Liver (tissue), 3 donors: ENCODE measurements around the gene RNF149.

Source experiments
- FOXA1 ChIP-seq: IDR thresholded peaks from 2 replicates; pipeline ENCODE4 v1.6.1; 2016; ENCODE audit warnings: antibody characterized with exemption
- RAD21 ChIP-seq, 2 donors: IDR thresholded peaks; 2 replicates each; pipeline ENCODE4 v1.6.1; 2016; ENCODE audit warnings: antibody characterized with exemption in 2 of 2, mild to moderate bottlenecking in 2 of 2
- TF ChIP-seq, protein P1 (sequence below): fragments of 150-350 bp; IDR thresholded peaks from 2 replicates; pipeline ENCODE4 v1.5.1; 2017; ENCODE audit warnings: improper control_type of control experiment, low read depth, low read length; ENCODE audit not compliant: missing input control
- TF ChIP-seq, protein P2 (sequence below): IDR thresholded peaks from 2 replicates; pipeline ENCODE4 v1.6.1; 2016; ENCODE audit warnings: antibody characterized with exemption, mild to moderate bottlenecking
- TF ChIP-seq, protein P3 (sequence below): IDR thresholded peaks from 2 replicates; pipeline ENCODE4 v1.6.1; 2016; ENCODE audit warnings: antibody characterized with exemption
- TF ChIP-seq, protein P4 (sequence below): IDR thresholded peaks from 2 replicates; pipeline ENCODE4 v1.6.1; 2016; ENCODE audit warnings: antibody characterized with exemption
- donor health status: healthy.
- donor health status: healthy.

DNA sequence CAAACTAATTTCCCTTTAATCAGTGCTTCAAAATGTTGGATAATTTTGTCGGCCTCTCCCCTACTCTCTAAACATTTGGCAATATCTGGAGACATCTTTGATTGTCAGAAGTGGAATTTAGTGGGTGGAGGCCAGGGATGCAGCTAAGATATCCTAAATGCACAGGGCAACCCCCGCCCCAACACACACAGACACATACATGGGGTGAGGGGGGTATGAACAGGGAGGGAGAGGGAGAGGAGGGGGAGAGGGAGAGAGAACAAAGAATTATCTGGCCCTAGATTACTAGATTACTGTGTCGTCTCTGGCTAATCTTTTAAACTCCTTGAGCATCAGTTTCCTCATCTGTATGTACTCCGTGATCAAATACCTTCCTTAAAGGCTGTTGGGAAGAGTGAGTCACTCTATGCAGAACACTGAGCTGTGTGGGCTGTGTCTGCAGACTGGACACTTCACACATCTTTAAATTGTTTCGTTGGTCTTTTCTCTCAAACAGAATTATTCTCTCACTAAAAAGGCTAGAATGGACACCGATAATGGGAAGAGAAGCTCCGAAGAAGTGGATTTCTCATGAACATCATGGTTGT lies 2.9 kb downstream of the RNF149 start:
- TF ChIP-seq, protein P1, sequence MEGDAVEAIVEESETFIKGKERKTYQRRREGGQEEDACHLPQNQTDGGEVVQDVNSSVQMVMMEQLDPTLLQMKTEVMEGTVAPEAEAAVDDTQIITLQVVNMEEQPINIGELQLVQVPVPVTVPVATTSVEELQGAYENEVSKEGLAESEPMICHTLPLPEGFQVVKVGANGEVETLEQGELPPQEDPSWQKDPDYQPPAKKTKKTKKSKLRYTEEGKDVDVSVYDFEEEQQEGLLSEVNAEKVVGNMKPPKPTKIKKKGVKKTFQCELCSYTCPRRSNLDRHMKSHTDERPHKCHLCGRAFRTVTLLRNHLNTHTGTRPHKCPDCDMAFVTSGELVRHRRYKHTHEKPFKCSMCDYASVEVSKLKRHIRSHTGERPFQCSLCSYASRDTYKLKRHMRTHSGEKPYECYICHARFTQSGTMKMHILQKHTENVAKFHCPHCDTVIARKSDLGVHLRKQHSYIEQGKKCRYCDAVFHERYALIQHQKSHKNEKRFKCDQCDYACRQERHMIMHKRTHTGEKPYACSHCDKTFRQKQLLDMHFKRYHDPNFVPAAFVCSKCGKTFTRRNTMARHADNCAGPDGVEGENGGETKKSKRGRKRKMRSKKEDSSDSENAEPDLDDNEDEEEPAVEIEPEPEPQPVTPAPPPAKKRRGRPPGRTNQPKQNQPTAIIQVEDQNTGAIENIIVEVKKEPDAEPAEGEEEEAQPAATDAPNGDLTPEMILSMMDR = no peak
- no peak for TF ChIP-seq RAD21 (IDR thresholded peaks at IDR 0.05)
- TF ChIP-seq, protein P2, sequence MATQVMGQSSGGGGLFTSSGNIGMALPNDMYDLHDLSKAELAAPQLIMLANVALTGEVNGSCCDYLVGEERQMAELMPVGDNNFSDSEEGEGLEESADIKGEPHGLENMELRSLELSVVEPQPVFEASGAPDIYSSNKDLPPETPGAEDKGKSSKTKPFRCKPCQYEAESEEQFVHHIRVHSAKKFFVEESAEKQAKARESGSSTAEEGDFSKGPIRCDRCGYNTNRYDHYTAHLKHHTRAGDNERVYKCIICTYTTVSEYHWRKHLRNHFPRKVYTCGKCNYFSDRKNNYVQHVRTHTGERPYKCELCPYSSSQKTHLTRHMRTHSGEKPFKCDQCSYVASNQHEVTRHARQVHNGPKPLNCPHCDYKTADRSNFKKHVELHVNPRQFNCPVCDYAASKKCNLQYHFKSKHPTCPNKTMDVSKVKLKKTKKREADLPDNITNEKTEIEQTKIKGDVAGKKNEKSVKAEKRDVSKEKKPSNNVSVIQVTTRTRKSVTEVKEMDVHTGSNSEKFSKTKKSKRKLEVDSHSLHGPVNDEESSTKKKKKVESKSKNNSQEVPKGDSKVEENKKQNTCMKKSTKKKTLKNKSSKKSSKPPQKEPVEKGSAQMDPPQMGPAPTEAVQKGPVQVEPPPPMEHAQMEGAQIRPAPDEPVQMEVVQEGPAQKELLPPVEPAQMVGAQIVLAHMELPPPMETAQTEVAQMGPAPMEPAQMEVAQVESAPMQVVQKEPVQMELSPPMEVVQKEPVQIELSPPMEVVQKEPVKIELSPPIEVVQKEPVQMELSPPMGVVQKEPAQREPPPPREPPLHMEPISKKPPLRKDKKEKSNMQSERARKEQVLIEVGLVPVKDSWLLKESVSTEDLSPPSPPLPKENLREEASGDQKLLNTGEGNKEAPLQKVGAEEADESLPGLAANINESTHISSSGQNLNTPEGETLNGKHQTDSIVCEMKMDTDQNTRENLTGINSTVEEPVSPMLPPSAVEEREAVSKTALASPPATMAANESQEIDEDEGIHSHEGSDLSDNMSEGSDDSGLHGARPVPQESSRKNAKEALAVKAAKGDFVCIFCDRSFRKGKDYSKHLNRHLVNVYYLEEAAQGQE = no peak
- TF ChIP-seq, protein P3, sequence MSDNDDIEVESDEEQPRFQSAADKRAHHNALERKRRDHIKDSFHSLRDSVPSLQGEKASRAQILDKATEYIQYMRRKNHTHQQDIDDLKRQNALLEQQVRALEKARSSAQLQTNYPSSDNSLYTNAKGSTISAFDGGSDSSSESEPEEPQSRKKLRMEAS = no peak
- TF ChIP-seq FOXA1 = no peak
- TF ChIP-seq, protein P4, sequence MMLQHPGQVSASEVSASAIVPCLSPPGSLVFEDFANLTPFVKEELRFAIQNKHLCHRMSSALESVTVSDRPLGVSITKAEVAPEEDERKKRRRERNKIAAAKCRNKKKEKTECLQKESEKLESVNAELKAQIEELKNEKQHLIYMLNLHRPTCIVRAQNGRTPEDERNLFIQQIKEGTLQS = no peak
